GM12872 (cell line): ENCODE measurements around the gene ANTXR1.

ENCODE experiments used
- TF ChIP-seq, protein P1 (sequence below): IDR thresholded peaks from 3 replicates; pipeline ENCODE4 v1.5.1; 2011; ENCODE audit warnings: low read depth, mild to moderate bottlenecking, low read length, moderate library complexity; ENCODE audit not compliant: insufficient read depth

Gene ANTXR1

DNA sequence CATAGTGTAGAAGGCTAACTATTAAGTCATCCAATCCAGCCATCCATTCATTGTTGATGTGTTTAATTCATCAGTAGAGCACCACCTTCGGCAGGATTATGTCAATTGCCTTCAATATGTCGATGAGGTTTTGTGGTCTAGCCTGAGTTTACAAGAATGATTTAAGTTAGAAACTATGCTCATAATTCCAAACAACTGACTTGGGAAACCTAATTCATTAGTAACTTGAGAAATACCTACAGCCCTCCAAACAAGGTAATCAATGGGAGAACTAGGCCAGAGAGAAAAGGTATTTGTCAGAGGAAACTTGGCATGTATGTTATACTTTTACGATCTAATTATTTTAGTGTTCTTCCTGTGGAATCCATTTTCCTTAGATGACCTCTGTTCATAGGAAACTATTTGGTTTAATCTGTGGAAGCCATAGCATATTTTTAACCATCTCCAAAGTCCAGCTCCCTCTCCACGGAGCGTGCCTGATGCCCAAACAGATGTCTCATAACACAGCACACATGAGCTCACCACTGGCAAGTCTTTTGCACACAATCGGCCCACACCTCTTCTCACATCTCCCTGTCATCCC lies 225.6 kb downstream of the ANTXR1 start:
- TF ChIP-seq, protein P1, sequence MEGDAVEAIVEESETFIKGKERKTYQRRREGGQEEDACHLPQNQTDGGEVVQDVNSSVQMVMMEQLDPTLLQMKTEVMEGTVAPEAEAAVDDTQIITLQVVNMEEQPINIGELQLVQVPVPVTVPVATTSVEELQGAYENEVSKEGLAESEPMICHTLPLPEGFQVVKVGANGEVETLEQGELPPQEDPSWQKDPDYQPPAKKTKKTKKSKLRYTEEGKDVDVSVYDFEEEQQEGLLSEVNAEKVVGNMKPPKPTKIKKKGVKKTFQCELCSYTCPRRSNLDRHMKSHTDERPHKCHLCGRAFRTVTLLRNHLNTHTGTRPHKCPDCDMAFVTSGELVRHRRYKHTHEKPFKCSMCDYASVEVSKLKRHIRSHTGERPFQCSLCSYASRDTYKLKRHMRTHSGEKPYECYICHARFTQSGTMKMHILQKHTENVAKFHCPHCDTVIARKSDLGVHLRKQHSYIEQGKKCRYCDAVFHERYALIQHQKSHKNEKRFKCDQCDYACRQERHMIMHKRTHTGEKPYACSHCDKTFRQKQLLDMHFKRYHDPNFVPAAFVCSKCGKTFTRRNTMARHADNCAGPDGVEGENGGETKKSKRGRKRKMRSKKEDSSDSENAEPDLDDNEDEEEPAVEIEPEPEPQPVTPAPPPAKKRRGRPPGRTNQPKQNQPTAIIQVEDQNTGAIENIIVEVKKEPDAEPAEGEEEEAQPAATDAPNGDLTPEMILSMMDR: no peak

- TF ChIP-seq, protein P1: no peak
Observed at GRCh38 chr2:69241093-69241492, 228.1 kb downstream of the ANTXR1 start.

DNA sequence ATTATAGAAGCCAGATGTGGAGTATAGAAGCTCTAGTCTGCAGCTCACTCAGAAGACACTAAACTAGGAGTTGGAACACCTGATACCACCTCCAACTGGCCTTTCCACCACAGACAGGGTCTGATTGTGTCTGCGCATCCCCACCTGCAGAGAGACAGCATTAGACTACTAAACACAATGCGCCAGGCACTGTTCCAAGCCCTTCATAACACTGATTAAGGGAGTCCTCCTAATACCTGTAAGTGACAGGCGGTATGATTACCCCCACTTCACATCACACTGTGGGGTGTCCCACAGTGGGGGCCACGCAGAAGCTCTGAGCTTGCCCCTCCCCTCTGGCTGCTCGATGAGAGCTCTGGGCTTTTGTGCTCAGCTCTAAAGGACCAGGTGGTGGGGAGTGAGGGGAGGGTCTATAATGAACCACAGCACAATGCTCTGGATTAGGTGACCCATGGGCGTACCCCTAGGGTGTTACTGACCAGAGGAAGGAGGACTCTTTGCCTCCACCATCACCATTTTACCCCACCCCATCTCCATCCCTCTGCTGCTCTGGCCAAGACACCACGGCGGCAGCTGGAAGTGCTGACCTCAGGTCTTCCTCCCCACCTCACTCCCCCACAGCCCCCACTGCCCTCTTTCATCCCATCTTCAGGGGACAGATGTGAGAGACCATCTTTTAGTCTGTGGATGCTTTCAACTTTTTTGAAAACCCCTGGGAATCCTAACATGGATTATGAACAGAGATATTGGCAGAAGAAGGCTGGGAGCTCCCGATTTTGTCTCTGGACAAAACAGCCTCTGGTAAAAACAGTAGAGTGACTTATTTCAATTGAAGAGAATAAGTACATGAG lies 228.9 kb downstream of the ANTXR1 start:
- TF ChIP-seq, protein P1: no peak

- TF ChIP-seq, protein P1: no peak
Observed at GRCh38 chr2:69242651-69243051, 229.7 kb downstream of the ANTXR1 start.

DNA sequence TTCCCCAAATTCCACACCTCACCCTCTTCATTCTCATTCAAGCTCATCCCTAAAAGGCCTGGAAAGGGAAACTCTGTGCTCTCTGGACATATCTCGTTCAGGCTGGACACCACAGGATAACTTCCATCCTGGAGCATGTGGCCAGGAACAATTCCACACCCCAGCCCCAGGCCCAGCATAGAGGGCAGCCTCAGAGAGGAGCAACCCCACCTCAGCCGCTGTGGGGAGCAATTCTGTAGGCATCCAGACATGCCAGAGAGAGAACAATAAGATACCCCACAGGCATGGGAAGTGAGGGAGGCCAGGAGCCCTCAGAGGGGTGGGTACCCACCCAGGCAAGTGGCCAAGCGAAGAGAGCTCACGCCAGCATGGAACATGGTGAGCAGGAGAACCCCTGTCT lies 230.7 kb downstream of the ANTXR1 start:
- TF ChIP-seq, protein P1: no peak

DNA sequence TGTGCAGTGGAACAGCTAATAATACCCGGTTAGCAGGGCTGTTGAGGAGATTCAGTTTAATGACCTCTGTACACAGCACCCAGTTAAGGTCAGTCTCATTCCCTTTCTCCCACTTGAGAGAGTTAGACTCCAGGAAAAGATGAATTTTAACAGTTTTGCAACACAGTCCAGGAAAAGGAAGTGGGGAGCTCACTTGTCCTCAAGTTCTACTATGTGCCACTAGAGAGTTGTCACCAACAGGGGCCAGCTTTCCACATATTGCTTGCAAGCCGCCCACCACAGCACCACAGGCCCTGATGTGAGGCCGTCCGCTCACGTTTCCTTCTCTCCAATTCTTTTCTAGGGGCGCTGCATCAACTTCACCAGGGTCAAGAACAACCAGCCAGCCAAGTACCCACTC lies 231.9 kb downstream of the ANTXR1 start:
- TF ChIP-seq, protein P1: no peak

DNA sequence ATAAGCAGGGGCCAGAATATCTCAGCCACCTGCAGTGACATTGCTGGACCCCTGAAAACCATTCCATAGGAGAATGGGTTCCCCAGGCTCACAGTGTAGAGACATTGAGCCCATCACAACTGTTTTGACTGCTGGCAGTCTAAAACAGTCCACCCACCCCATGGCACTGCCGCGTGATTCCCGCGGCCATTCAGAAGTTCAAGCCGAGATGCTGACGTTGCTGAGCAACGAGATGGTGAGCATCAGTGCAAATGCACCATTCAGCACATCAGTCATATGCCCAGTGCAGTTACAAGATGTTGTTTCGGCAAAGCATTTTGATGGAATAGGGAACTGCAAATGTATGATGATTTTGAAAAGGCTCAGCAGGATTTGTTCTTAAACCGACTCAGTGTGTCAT lies 234.6 kb downstream of the ANTXR1 start:
- TF ChIP-seq, protein P1: no peak
